ENCODE data around the gene TLE7.

GRCh38 chr16:71423865-71424264, 18.0 kb downstream of the TLE7 start:
- no peak for TF ChIP-seq CTCF (IDR thresholded peaks at IDR 0.05; ENCODE audit: borderline replicate concordance, extremely low read depth, low read length, poor library complexity, severe bottlenecking)
- no peak for TF ChIP-seq EZH2 (IDR thresholded peaks at IDR 0.05; ENCODE audit: borderline replicate concordance, low read depth, low read length, severe bottlenecking)
